GM23338 (cell line): Measurements from ENCODE around the gene RUNX3. TPM values are rescaled to one million over a fixed set of nuclear protein-coding genes. Genes with fewer than 3 reads are reported as not detected.

Experiments used
- ATAC-seq: fragments of 200-7000 bp; cut with Tn5 transposase; 3 replicates; pipeline ENCODE4 v1.9.1; 2020
- DNase-seq: peaks from one replicate; pipeline ENCODE4 v3.0.0-alpha.2; 2015; ENCODE audit warnings: low spot score
- H2AFZ ChIP-seq: fragments of 200-600 bp; sonication (generic); 2 replicates; pipeline ENCODE4 v1.8.0; 2016; ENCODE audit warnings: antibody characterized with exemption, mild to moderate bottlenecking, moderate library complexity
- H3F3A ChIP-seq: fragments of 200-600 bp; sonication (generic); replicated peaks from 2 replicates; pipeline ENCODE4 v1.8.0; 2017; ENCODE audit warnings: antibody characterized with exemption, mixed run types, low read depth
- H3K27ac ChIP-seq: fragments of 200-600 bp; sonication (generic); 2 replicates; pipeline ENCODE4 v1.6.1; 2016; ENCODE audit warnings: low read depth
- H3K27me3 ChIP-seq: fragments of 200-600 bp; sonication (generic); 2 replicates; pipeline ENCODE4 v1.8.0; 2016; ENCODE audit warnings: mild to moderate bottlenecking, mixed run types, moderate library complexity; ENCODE audit not compliant: insufficient read depth
- H3K36me3 ChIP-seq: fragments of 200-600 bp; sonication (generic); 2 replicates; pipeline ENCODE4 v1.8.0; 2016; ENCODE audit warnings: mild to moderate bottlenecking; ENCODE audit not compliant: insufficient read depth
- H3K4me1 ChIP-seq: fragments of 200-600 bp; sonication (generic); 2 replicates; pipeline ENCODE4 v1.8.0; 2016; ENCODE audit warnings: mild to moderate bottlenecking, moderate library complexity; ENCODE audit not compliant: insufficient read depth
- H3K4me2 ChIP-seq: fragments of 200-600 bp; sonication (generic); 2 replicates; pipeline ENCODE4 v1.7.1; 2017; ENCODE audit warnings: mixed run types
- H3K4me3 ChIP-seq: fragments of 200-600 bp; sonication (generic); 2 replicates; pipeline ENCODE4 v1.6.1; 2016; ENCODE audit warnings: mixed run types
- H3K79me2 ChIP-seq: fragments of 200-600 bp; sonication (generic); replicated peaks from 2 replicates; pipeline ENCODE4 v1.8.0; 2017; ENCODE audit warnings: mild to moderate bottlenecking; ENCODE audit not compliant: insufficient read depth
- H3K9me2 ChIP-seq: fragments of 200-600 bp; sonication (generic); 2 replicates; pipeline ENCODE4 v1.8.0; 2017; ENCODE audit not compliant: insufficient read depth
- H4K20me1 ChIP-seq: fragments of 200-600 bp; sonication (generic); replicated peaks from 2 replicates; pipeline ENCODE4 v1.8.0; 2017; ENCODE audit warnings: mild to moderate bottlenecking; ENCODE audit not compliant: insufficient read depth
- H3K27ac Mint-ChIP-seq: 2 replicates; pipeline ENCODE4 v1.8.0; 2020; ENCODE audit warnings: inconsistent platforms, mild to moderate bottlenecking, moderate library complexity, mixed read lengths
- H3K27me3 Mint-ChIP-seq: 3 replicates; pipeline ENCODE4 v1.8.0; 2022; ENCODE audit warnings: low read depth, mild to moderate bottlenecking, moderate library complexity, mixed read lengths, inconsistent platforms; ENCODE audit not compliant: insufficient read depth, poor library complexity
- H3K36me3 Mint-ChIP-seq: 3 replicates; pipeline ENCODE4 v1.8.0; 2021; ENCODE audit warnings: low read depth, mild to moderate bottlenecking, inconsistent platforms, moderate library complexity, mixed read lengths
- H3K4me1 Mint-ChIP-seq: 3 replicates; pipeline ENCODE4 v1.8.0; 2020; ENCODE audit warnings: mild to moderate bottlenecking, inconsistent platforms, mixed read lengths
- H3K4me3 Mint-ChIP-seq: 3 replicates; pipeline ENCODE4 v1.8.0; 2021; ENCODE audit warnings: moderate library complexity, mild to moderate bottlenecking, inconsistent platforms, mixed read lengths
- H3K9me3 Mint-ChIP-seq: 3 replicates; pipeline ENCODE4 v1.8.0; 2020; ENCODE audit warnings: moderate library complexity, mild to moderate bottlenecking, inconsistent platforms, mixed read lengths
- EZH2 ChIP-seq: fragments of 200-600 bp; sonication (generic); IDR thresholded peaks from one replicate; pipeline ENCODE4 v1.8.0; 2017; ENCODE audit warnings: antibody characterized with exemption, mild to moderate bottlenecking, low read depth; ENCODE audit not compliant: unreplicated experiment
- EZH2phosphoT487 ChIP-seq: fragments of 200-600 bp; sonication (generic); IDR thresholded peaks from one replicate; pipeline ENCODE4 v1.8.1; 2018; ENCODE audit warnings: antibody characterized with exemption; ENCODE audit not compliant: unreplicated experiment
- JUNB ChIP-seq: IDR thresholded peaks from one replicate; pipeline ENCODE4 v1.6.1; 2016; ENCODE audit warnings: antibody characterized with exemption; ENCODE audit not compliant: unreplicated experiment
- NANOG ChIP-seq: IDR thresholded peaks from 2 replicates; pipeline ENCODE4 v1.6.1; 2016; ENCODE audit warnings: antibody characterized with exemption, borderline replicate concordance
- REST ChIP-seq: IDR thresholded peaks from one replicate; pipeline ENCODE4 v1.6.1; 2018; ENCODE audit warnings: antibody characterized with exemption; ENCODE audit not compliant: unreplicated experiment
- STAT1 ChIP-seq: IDR thresholded peaks from one replicate; pipeline ENCODE4 v1.6.1; 2016; ENCODE audit warnings: antibody characterized with exemption; ENCODE audit not compliant: unreplicated experiment
- ZNF114 ChIP-seq: fragments of 250-450 bp; sonication (Bioruptor Pico); IDR thresholded peaks from 2 replicates; pipeline ENCODE4 v1.5.0; 2020; ENCODE audit warnings: mild to moderate bottlenecking, moderate library complexity
- ZNF331 ChIP-seq: fragments of 250-450 bp; sonication (Bioruptor Pico); IDR thresholded peaks from 2 replicates; pipeline ENCODE4 v1.5.0; 2020; ENCODE audit warnings: low read depth, mild to moderate bottlenecking, moderate library complexity
- polyA plus RNA-seq: library from polyadenylated mRNA; unstranded; fragments of >200 nt; fragmentation: Nextera tagmentation; extraction: Ambion mirVana; gene quantifications from 2 replicates; pipeline ENCODE4 v1.2.1, GENCODE V29; 2016
- total RNA-seq: library from RNA; depleted of rRNA; stranded (reverse); fragments of >200 nt; shearing (Covaris generic); gene quantifications from 2 replicates; pipeline ENCODE4 v1.2.3, GENCODE V29; 2014
- TF ChIP-seq, protein P1 (sequence below): fragments of 250-450 bp; sonication (Bioruptor Pico); IDR thresholded peaks from 2 replicates; pipeline ENCODE4 v1.5.0; 2020; ENCODE audit warnings: mild to moderate bottlenecking, moderate library complexity

Gene RUNX3
- total and polyA plus RNA-seq, 2 experiments from 2014 or later: 0.23 to 0.73 TPM

DNA sequence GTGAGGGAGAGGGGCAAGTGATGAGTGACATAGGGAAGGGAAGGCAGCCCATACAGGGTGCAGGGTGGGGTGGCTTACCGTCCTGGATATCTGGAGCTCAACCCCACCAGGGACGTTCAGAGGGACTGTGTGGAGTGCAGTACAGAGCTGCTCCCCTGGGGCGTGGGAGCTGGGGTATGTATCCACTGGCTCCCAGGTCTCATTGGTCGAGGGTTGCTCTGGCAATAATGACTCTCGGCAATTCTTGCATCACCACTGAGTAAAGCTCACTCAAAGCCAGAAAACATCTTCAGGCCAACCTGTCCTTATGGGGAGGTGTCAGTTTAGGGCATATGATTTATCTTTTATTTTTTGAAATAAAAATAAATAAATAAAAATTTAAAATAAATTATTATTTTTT is 43.2 kb upstream of the RUNX3 start:
- DNase-seq (no peak), ATAC-seq (no peak)
- no peak overlapping the region for H2AFZ ChIP-seq
- H4K20me1 ChIP-seq: no peaks in the 10 kb centered on the region
- H3K27ac ChIP-seq: no peak overlapping the region
- no peak overlapping the region for H3K4me3 ChIP-seq
- H3F3A ChIP-seq: no peaks in the 10 kb centered on the region
- H3K36me3 Mint-ChIP-seq: peaks cover 12% of the 10 kb centered on the region; the same call in 2 of the 3 replicates
- no peak for TF ChIP-seq NANOG
- TF ChIP-seq STAT1: no peak
- TF ChIP-seq EZH2: no peak
- no peak for TF ChIP-seq EZH2phosphoT487
- no peak for TF ChIP-seq REST
- TF ChIP-seq ZNF331 (CRISPR knock-in tag): no peak
- no peaks in the 10 kb centered on the region for H3K79me2 ChIP-seq
- peaks cover 3% of the 10 kb centered on the region; the same call in 1 of the 2 replicates for H3K36me3 ChIP-seq
- H3K4me1 Mint-ChIP-seq: peaks cover 25% of the 10 kb centered on the region
- H3K4me3 Mint-ChIP-seq: no peak overlapping the region
- no peaks in the 10 kb centered on the region for H3K27me3 ChIP-seq
- no peak overlapping the region for H3K4me2 ChIP-seq
- peaks cover 29% of the 10 kb centered on the region for H3K9me3 Mint-ChIP-seq
- no peak overlapping the region for H3K27ac Mint-ChIP-seq
- no peaks in the 10 kb centered on the region for H3K9me2 ChIP-seq
- H3K27me3 Mint-ChIP-seq: peaks cover 4% of the 10 kb centered on the region
- H3K4me1 ChIP-seq: peaks cover 22% of the 10 kb centered on the region

- H3K27me3 ChIP-seq: no peaks in the 10 kb centered on the region
- H3K4me1 ChIP-seq: peaks cover 22% of the 10 kb centered on the region
- H3K9me3 Mint-ChIP-seq: peaks cover 27% of the 10 kb centered on the region
- peaks cover 3% of the 10 kb centered on the region; the same call in 1 of the 2 replicates for H3K36me3 ChIP-seq
- H4K20me1 ChIP-seq: no peaks in the 10 kb centered on the region
- no peak overlapping the region for H3K4me3 ChIP-seq
- H3K9me2 ChIP-seq: no peaks in the 10 kb centered on the region
- no peak overlapping the region for H3K27ac ChIP-seq
- H2AFZ ChIP-seq: peak overlapping the region; percentile 85; the same call in 1 of the 2 replicates
- H3K4me2 ChIP-seq: peak overlapping the region; percentile 49; the same call in 1 of the 2 replicates
- peaks cover 4% of the 10 kb centered on the region for H3K27me3 Mint-ChIP-seq
- no peaks in the 10 kb centered on the region for H3F3A ChIP-seq
- no peak overlapping the region for H3K4me3 Mint-ChIP-seq
- DNase-seq (no peak), ATAC-seq (no peak)
- no peaks in the 10 kb centered on the region for H3K79me2 ChIP-seq
- H3K27ac Mint-ChIP-seq: peak overlapping the region; percentile 19; the same call in 1 of the 2 replicates
- peaks cover 25% of the 10 kb centered on the region for H3K4me1 Mint-ChIP-seq
- H3K36me3 Mint-ChIP-seq: peaks cover 12% of the 10 kb centered on the region; the same call in 2 of the 3 replicates
- TF ChIP-seq, protein P1, sequence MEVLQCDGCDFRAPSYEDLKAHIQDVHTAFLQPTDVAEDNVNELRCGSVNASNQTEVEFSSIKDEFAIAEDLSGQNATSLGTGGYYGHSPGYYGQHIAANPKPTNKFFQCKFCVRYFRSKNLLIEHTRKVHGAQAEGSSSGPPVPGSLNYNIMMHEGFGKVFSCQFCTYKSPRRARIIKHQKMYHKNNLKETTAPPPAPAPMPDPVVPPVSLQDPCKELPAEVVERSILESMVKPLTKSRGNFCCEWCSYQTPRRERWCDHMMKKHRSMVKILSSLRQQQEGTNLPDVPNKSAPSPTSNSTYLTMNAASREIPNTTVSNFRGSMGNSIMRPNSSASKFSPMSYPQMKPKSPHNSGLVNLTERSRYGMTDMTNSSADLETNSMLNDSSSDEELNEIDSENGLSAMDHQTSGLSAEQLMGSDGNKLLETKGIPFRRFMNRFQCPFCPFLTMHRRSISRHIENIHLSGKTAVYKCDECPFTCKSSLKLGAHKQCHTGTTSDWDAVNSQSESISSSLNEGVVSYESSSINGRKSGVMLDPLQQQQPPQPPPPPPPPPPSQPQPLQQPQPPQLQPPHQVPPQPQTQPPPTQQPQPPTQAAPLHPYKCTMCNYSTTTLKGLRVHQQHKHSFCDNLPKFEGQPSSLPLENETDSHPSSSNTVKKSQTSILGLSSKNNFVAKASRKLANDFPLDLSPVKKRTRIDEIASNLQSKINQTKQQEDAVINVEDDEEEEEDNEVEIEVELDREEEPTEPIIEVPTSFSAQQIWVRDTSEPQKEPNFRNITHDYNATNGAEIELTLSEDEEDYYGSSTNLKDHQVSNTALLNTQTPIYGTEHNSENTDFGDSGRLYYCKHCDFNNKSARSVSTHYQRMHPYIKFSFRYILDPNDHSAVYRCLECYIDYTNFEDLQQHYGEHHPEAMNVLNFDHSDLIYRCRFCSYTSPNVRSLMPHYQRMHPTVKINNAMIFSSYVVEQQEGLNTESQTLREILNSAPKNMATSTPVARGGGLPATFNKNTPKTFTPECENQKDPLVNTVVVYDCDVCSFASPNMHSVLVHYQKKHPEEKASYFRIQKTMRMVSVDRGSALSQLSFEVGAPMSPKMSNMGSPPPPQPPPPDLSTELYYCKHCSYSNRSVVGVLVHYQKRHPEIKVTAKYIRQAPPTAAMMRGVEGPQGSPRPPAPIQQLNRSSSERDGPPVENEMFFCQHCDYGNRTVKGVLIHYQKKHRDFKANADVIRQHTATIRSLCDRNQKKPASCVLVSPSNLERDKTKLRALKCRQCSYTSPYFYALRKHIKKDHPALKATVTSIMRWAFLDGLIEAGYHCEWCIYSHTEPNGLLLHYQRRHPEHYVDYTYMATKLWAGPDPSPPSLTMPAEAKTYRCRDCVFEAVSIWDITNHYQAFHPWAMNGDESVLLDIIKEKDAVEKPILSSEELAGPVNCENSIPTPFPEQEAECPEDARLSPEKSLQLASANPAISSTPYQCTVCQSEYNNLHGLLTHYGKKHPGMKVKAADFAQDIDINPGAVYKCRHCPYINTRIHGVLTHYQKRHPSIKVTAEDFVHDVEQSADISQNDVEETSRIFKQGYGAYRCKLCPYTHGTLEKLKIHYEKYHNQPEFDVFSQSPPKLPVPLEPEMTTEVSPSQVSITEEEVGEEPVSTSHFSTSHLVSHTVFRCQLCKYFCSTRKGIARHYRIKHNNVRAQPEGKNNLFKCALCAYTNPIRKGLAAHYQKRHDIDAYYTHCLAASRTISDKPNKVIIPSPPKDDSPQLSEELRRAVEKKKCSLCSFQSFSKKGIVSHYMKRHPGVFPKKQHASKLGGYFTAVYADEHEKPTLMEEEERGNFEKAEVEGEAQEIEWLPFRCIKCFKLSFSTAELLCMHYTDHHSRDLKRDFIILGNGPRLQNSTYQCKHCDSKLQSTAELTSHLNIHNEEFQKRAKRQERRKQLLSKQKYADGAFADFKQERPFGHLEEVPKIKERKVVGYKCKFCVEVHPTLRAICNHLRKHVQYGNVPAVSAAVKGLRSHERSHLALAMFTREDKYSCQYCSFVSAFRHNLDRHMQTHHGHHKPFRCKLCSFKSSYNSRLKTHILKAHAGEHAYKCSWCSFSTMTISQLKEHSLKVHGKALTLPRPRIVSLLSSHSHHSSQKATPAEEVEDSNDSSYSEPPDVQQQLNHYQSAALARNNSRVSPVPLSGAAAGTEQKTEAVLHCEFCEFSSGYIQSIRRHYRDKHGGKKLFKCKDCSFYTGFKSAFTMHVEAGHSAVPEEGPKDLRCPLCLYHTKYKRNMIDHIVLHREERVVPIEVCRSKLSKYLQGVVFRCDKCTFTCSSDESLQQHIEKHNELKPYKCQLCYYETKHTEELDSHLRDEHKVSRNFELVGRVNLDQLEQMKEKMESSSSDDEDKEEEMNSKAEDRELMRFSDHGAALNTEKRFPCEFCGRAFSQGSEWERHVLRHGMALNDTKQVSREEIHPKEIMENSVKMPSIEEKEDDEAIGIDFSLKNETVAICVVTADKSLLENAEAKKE (CRISPR knock-in tag): no peak
- TF ChIP-seq ZNF114 (CRISPR knock-in tag): no peak
- no peak for TF ChIP-seq JUNB
- no peak for TF ChIP-seq REST
- TF ChIP-seq NANOG: no peak
These were observed 42.8 kb upstream of the RUNX3 start for GRCh38 chr1:24972915-24973242.
